Measurements from ENCODE around the gene BPIFB4. TPM values are rescaled to one million over a fixed set of nuclear protein-coding genes. Genes with fewer than 3 reads are reported as not detected.
"Not testable (repeated sequence)": the region's sequence is repeated elsewhere in the genome, so short reads cannot be mapped to it uniquely, and the experiment has no call there.

The BPIFB4 gene
- total and polyA plus RNA-seq, 2 experiments from 2014 or later = not detected

- H3K4me3 ChIP-seq = no peak overlapping the region
- H3K4me2 ChIP-seq = no peak overlapping the region
- H2AFZ ChIP-seq = no peak overlapping the region
- no peak for TF ChIP-seq CTCF (IDR thresholded peaks at IDR 0.05; ENCODE audit: poor library complexity)
- no peak for TF ChIP-seq EZH2phosphoT487 (IDR thresholded peaks at IDR 0.05; ENCODE audit: low read depth, severe bottlenecking, unreplicated experiment)
- no peak for TF ChIP-seq EZH2 (IDR thresholded peaks at IDR 0.05; ENCODE audit: borderline replicate concordance)
- H3K9me2 ChIP-seq (replicated peaks; ENCODE audit: insufficient read depth) = no peaks in the 10 kb centered on the region
- no peak for DNase-seq (ENCODE audit: low spot score)
- no peaks in the 10 kb centered on the region for H3K9me3 ChIP-seq (ENCODE audit: low read depth)
- peaks cover 8% of the 10 kb centered on the region for H3K27me3 ChIP-seq
- H4K20me1 ChIP-seq (ENCODE audit: insufficient read depth, poor library complexity, severe bottlenecking) = no peaks in the 10 kb centered on the region
- no peaks in the 10 kb centered on the region for H3K36me3 ChIP-seq (replicated peaks; ENCODE audit: insufficient read depth, low read depth)
- 77% methylated on average over 3 of the region's 3 CpGs for WGBS (ENCODE audit: low lambda C conversion rate, missing lambda C conversion rate)
- no peaks in the 10 kb centered on the region for H3K4me1 ChIP-seq (ENCODE audit: insufficient read depth)
- no peaks in the 10 kb centered on the region for H3K79me2 ChIP-seq
- H3K27ac ChIP-seq = no peak overlapping the region
Observed at GRCh38 chr20:33119725-33120720, 40.6 kb downstream of the BPIFB4 start.

- Histone ChIP-seq H3K79me2 (no peaks in the 10 kb centered on the region), H3K36me3 (replicated peaks; ENCODE audit: insufficient read depth, low read depth) (no peaks in the 10 kb centered on the region), H3K4me1 (ENCODE audit: insufficient read depth) (no peaks in the 10 kb centered on the region), H3K9me3 (ENCODE audit: low read depth) (no peaks in the 10 kb centered on the region), H3K4me2 (no peak overlapping the region), H3K27me3 (peaks cover 8% of the 10 kb centered on the region), H3K4me3 (no peak overlapping the region), H3K9me2 (replicated peaks; ENCODE audit: insufficient read depth) (no peaks in the 10 kb centered on the region), H4K20me1 (ENCODE audit: insufficient read depth, poor library complexity, severe bottlenecking) (no peaks in the 10 kb centered on the region), H3K27ac (no peak overlapping the region), H2AFZ (no peak overlapping the region)
- 91% methylated on average over 3 of the region's 3 CpGs for WGBS (ENCODE audit: low lambda C conversion rate, missing lambda C conversion rate)
- DNase-seq (ENCODE audit: low spot score) = no peak
- TF ChIP-seq CTCF (IDR thresholded peaks at IDR 0.05; ENCODE audit: poor library complexity) (no peak), EZH2phosphoT487 (IDR thresholded peaks at IDR 0.05; ENCODE audit: low read depth, severe bottlenecking, unreplicated experiment) (no peak), EZH2 (IDR thresholded peaks at IDR 0.05; ENCODE audit: borderline replicate concordance) (no peak)
Observed at GRCh38 chr20:33120934-33121333, 41.5 kb downstream of the BPIFB4 start.

- not testable (repeated sequence) for H3K27ac ChIP-seq; H4K20me1 ChIP-seq (ENCODE audit: insufficient read depth, poor library complexity, severe bottlenecking); H2AFZ ChIP-seq; H3K36me3 ChIP-seq (replicated peaks; ENCODE audit: insufficient read depth, low read depth); H3K9me2 ChIP-seq (replicated peaks; ENCODE audit: insufficient read depth); H3K4me3 ChIP-seq; H3K4me2 ChIP-seq; DNase-seq (ENCODE audit: low spot score); H3K27me3 ChIP-seq; H3K79me2 ChIP-seq; H3K9me3 ChIP-seq (ENCODE audit: low read depth); H3K4me1 ChIP-seq (ENCODE audit: insufficient read depth)
- 64% methylated on average over 1 of the region's 1 CpG for WGBS (ENCODE audit: low lambda C conversion rate, missing lambda C conversion rate)
Observed at GRCh38 chr20:33122297-33122696, 42.9 kb downstream of the BPIFB4 start.

GRCh38 chr20:33124261-33124660, 44.8 kb downstream of the BPIFB4 start:
- Histone ChIP-seq H3K4me2 (no peak overlapping the region), H3K9me2 (replicated peaks; ENCODE audit: insufficient read depth) (no peaks in the 10 kb centered on the region), H3K9me3 (ENCODE audit: low read depth) (no peaks in the 10 kb centered on the region), H3K4me3 (no peak overlapping the region), H4K20me1 (ENCODE audit: insufficient read depth, poor library complexity, severe bottlenecking) (no peaks in the 10 kb centered on the region), H3K27me3 (peaks cover 13% of the 10 kb centered on the region), H3K27ac (no peak overlapping the region), H2AFZ (no peak overlapping the region), H3K36me3 (replicated peaks; ENCODE audit: insufficient read depth, low read depth) (no peaks in the 10 kb centered on the region), H3K79me2 (no peaks in the 10 kb centered on the region), H3K4me1 (ENCODE audit: insufficient read depth) (no peaks in the 10 kb centered on the region)
- DNase-seq (ENCODE audit: low spot score) = no peak
- no peak for TF ChIP-seq EZH2 (IDR thresholded peaks at IDR 0.05; ENCODE audit: borderline replicate concordance)
- TF ChIP-seq EZH2phosphoT487 (IDR thresholded peaks at IDR 0.05; ENCODE audit: low read depth, severe bottlenecking, unreplicated experiment) = no peak
- no peak for TF ChIP-seq CTCF (IDR thresholded peaks at IDR 0.05; ENCODE audit: poor library complexity)
- 66% methylated on average over 2 of the region's 2 CpGs for WGBS (ENCODE audit: low lambda C conversion rate, missing lambda C conversion rate)

Measured in hepatocyte (in vitro differentiated cells).